CD4-positive, alpha-beta T cell (primary cell): ENCODE data around the gene TAC4. TPM values are rescaled to one million over a fixed set of nuclear protein-coding genes. Genes with fewer than 3 reads are reported as not detected.

Experiments used
- ATAC-seq: fragments of 200-7000 bp; cut with Tn5 transposase; one replicate; pipeline ENCODE4 v1.10.0; 2022; ENCODE audit warnings: mild to moderate bottlenecking; ENCODE audit not compliant: poor library complexity
- CTCF ChIA-PET: fragments of 350-600 bp; sonication (Branson Sonifier 250); formaldehyde crosslinking; loops from one replicate; lab custom pipeline; 2021; ENCODE audit warnings: antibody characterized with exemption, inconsistent platforms; lab: Charles Lee
- POLR2A ChIA-PET: fragments of 350-600 bp; sonication (Branson Sonifier 250); formaldehyde crosslinking; loops from one replicate; lab custom pipeline; 2021; ENCODE audit warnings: antibody characterized with exemption, inconsistent platforms; lab: Charles Lee
- DNase-seq, 14 experiments: peaks; one replicate each; pipeline ENCODE4 v3.0.0-alpha.2; 2013 to 2020; ENCODE audit warnings: mixed read lengths in 2 of 14
- H3K27ac ChIP-seq, 2 donors: one replicate each; pipeline versions ENCODE4 v1.5.1 to v1.7.0; 2013; ENCODE audit warnings: low read length in 2 of 2, low read depth in 1 of 2, mild to moderate bottlenecking in 1 of 2
- H3K27me3 ChIP-seq, 2 experiments: 1 replicate in 1 of 2; 2 replicates in 1 of 2; pipeline versions ENCODE4 v1.6.1 to v1.7.0; 2013; ENCODE audit warnings: low read length in 2 of 2, control low read depth in 1 of 2, mild to moderate bottlenecking in 1 of 2, moderate library complexity in 1 of 2; ENCODE audit not compliant: insufficient read depth in 2 of 2, control insufficient read depth in 1 of 2
- H3K36me3 ChIP-seq: one replicate; pipeline ENCODE4 v1.6.1; 2013; ENCODE audit warnings: low read length, control low read depth; ENCODE audit not compliant: insufficient read depth
- H3K4me1 ChIP-seq: one replicate; pipeline ENCODE4 v1.6.1; 2013; ENCODE audit warnings: low read length, control low read depth; ENCODE audit not compliant: insufficient read depth
- H3K4me3 ChIP-seq: one replicate; pipeline ENCODE4 v1.5.1; 2013; ENCODE audit warnings: mild to moderate bottlenecking, low read length, moderate library complexity
- H3K9me3 ChIP-seq, 2 experiments: 1 replicate in 1 of 2; 2 replicates in 1 of 2; pipeline versions ENCODE4 v1.6.1 to v1.7.0; 2013; ENCODE audit warnings: low read length in 2 of 2, mild to moderate bottlenecking in 2 of 2, control low read depth in 1 of 2, moderate library complexity in 1 of 2; ENCODE audit not compliant: control insufficient read depth in 1 of 2, insufficient read depth in 1 of 2
- H3K27ac Mint-ChIP-seq: one replicate; pipeline ENCODE4 v1.8.0; 2020; ENCODE audit warnings: mixed read lengths
- H3K27me3 Mint-ChIP-seq: one replicate; pipeline ENCODE4 v1.8.0; 2021; ENCODE audit warnings: mixed read lengths
- H3K36me3 Mint-ChIP-seq: one replicate; pipeline ENCODE4 v1.8.0; 2021; ENCODE audit warnings: low read depth, mixed read lengths
- H3K4me1 Mint-ChIP-seq: one replicate; pipeline ENCODE4 v1.8.0; 2021; ENCODE audit warnings: low read depth, mixed read lengths
- H3K4me3 Mint-ChIP-seq: one replicate; pipeline ENCODE4 v1.8.0; 2020; ENCODE audit warnings: mild to moderate bottlenecking, mixed read lengths
- H3K9me3 Mint-ChIP-seq: one replicate; pipeline ENCODE4 v1.8.0; 2020; ENCODE audit warnings: mixed read lengths
- intact Hi-C, 2 experiments: fragments of 100-400 bp; cut with DNase I in 1 of 2; cut with micrococcal nuclease in 1 of 2; formaldehyde crosslinking; loops; one replicate each; pipeline versions ENCODE4 v1.15.1 to v1.9.0; 2023 to 2025; cut with DNase I, micrococcal nuclease
- polyA plus RNA-seq, 2 donors: library from polyadenylated mRNA; unstranded; fragments of 120-200 nt; gene quantifications; one replicate each; pipeline ENCODE4 v1.2.1, GENCODE V29; 2013
- total RNA-seq, 174 experiments: library from RNA in 2 of 174; stranded (reverse) in 2 of 174; gene quantifications; one replicate each; pipeline ENCODE4 v1.2.3 and lab custom pipeline; 2021 to 2026
- TF ChIP-seq, protein P1 (sequence below): fragments of 200-600 bp; IDR thresholded peaks from one replicate; pipeline ENCODE4 v1.8.0; 2022; ENCODE audit warnings: antibody characterized with exemption, mild to moderate bottlenecking

Gene TAC4, protein sequence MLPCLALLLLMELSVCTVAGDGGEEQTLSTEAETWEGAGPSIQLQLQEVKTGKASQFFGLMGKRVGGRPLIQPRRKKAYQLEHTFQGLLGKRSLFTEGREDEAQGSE
- not detected for total RNA-seq
- polyA plus RNA-seq (2013, experiment 1 of 2), result 0.28 TPM
- 0.87 TPM for polyA plus RNA-seq (2013, experiment 2 of 2)
- total RNA-seq (lab: John Stamatoyannopoulos, UW), result 0 to 0.16 (median 0) reads per million in 172 experiments

DNA sequence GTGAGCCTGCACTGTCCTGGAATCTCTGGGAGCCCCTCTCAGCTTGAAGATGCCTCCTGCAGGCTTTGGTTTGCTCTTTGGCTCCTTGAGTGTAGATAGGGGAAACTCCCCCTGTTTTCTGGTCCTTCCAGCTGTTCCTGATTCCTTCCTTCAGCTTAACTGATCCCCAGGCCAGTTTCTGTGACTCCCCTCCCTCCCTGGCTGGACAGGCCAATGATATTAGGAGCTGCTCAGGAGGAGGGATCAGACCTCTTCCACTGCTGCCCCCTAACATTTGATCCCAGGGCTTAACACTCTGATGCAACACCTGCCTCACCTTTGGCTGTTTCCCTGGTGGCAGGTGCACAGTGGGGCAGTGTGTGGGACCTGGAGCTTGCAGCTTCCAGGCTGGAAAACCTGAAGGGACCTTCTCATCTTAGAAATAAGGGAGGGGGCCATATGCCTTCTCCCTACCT lies at the start of gene TAC4:
Gene TAC4, minus strand, starts transcription at position 51 of the 455 bp plus-strand sequence. CDS start 52 bp downstream, outside the sequence.
- peaks cover 21% of the 10 kb centered on the region for H3K36me3 Mint-ChIP-seq
- CTCF ChIA-PET, result no interaction called here
- Histone ChIP-seq H3K27me3 (no peaks in the 10 kb centered on the region), H3K4me1 (peaks cover 30% of the 10 kb centered on the region), H3K9me3 (no peaks in the 10 kb centered on the region), H3K36me3 (peaks cover 4% of the 10 kb centered on the region), H3K27ac (no peak within 1 kb of the TSS), H3K4me3 (no peak within 1 kb of the TSS)
- peak within 1 kb of the TSS; percentile 0 for H3K27ac Mint-ChIP-seq
- POLR2A ChIA-PET, result no interaction called here
- ATAC-seq (no peak), DNase-seq (no peak)
- no peaks in the 10 kb centered on the region for H3K9me3 Mint-ChIP-seq
- peak within 1 kb of the TSS; percentile 26 for H3K4me3 Mint-ChIP-seq
- no peaks in the 10 kb centered on the region for H3K27me3 Mint-ChIP-seq
- H3K4me1 Mint-ChIP-seq, result peaks cover 32% of the 10 kb centered on the region
- intact Hi-C loops, result no loop called here
- TF ChIP-seq, protein P1, sequence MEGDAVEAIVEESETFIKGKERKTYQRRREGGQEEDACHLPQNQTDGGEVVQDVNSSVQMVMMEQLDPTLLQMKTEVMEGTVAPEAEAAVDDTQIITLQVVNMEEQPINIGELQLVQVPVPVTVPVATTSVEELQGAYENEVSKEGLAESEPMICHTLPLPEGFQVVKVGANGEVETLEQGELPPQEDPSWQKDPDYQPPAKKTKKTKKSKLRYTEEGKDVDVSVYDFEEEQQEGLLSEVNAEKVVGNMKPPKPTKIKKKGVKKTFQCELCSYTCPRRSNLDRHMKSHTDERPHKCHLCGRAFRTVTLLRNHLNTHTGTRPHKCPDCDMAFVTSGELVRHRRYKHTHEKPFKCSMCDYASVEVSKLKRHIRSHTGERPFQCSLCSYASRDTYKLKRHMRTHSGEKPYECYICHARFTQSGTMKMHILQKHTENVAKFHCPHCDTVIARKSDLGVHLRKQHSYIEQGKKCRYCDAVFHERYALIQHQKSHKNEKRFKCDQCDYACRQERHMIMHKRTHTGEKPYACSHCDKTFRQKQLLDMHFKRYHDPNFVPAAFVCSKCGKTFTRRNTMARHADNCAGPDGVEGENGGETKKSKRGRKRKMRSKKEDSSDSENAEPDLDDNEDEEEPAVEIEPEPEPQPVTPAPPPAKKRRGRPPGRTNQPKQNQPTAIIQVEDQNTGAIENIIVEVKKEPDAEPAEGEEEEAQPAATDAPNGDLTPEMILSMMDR, result no peak

DNA sequence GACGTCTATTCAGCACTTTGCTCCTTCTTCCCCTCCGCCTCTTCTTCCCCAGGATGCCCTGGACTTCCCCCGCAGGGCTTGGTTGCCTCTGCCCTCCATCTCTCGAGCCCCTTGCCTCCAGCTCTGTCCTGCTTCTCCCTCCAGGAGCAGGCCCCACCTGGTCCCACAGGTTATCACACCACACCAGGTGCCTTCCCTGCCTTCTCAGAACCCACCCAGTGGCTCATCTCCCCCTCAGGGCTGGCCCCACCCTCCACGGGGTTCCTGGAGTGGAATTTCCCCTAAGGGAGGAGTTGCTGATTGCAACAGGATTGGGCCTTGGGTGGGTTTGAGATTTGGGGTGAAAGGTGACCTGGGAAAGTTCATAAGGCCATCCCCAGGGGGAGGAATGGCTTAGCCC lies 49.0 kb upstream of the TAC4 start:
- no peaks in the 10 kb centered on the region for H3K4me1 Mint-ChIP-seq
- ChIA-PET CTCF (no interaction called here), POLR2A (no interaction called here)
- H3K27me3 ChIP-seq, result peaks cover 32 to 76% of the 10 kb centered on the region in 2 experiments
- H3K4me3 ChIP-seq, result no peak overlapping the region
- no peaks in the 10 kb centered on the region for H3K9me3 Mint-ChIP-seq
- no peak overlapping the region for H3K4me3 Mint-ChIP-seq
- H3K27ac ChIP-seq, result no peak overlapping the region
- peaks cover 90% of the 10 kb centered on the region for H3K27me3 Mint-ChIP-seq
- H3K4me1 ChIP-seq, result no peaks in the 10 kb centered on the region
- intact Hi-C loops, result no loop called here
- ATAC-seq (no peak), DNase-seq (no peak)
- no peaks in the 10 kb centered on the region for H3K36me3 Mint-ChIP-seq
- H3K36me3 ChIP-seq, result no peaks in the 10 kb centered on the region
- no peak overlapping the region for H3K27ac Mint-ChIP-seq
- TF ChIP-seq, protein P1, result no peak
- no peaks in the 10 kb centered on the region for H3K9me3 ChIP-seq

DNA sequence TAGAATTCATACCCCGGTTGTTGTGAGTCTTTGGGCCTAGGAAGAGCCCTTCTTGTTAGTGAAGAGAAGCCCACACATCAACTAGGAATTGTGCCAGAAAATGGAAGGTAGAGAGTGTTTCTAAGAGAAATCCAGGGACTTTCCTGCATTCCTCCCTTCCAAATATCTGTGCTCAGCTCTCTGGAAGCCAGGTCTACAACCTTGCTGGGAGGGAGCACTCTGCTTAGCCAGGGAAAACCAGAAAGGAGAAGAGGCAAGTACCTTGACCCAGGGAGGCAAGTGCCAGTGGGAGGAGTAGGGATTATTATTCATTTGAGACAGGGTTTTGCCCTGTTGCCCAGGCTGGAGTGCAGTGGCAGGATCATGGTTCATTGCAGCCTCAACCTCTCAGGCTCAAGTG lies 48.4 kb upstream of the TAC4 start:
- Histone ChIP-seq H3K27me3 (peaks cover 32 to 77% of the 10 kb centered on the region in 2 experiments), H3K36me3 (no peaks in the 10 kb centered on the region), H3K9me3 (peaks cover 0 to 1% of the 10 kb centered on the region in 2 experiments), H3K27ac (no peak overlapping the region), H3K4me3 (no peak overlapping the region), H3K4me1 (no peaks in the 10 kb centered on the region)
- H3K9me3 Mint-ChIP-seq, result no peaks in the 10 kb centered on the region
- TF ChIP-seq, protein P1, result no peak
- intact Hi-C loops, result no loop called here
- H3K36me3 Mint-ChIP-seq, result no peaks in the 10 kb centered on the region
- H3K4me1 Mint-ChIP-seq, result no peaks in the 10 kb centered on the region
- peaks cover 91% of the 10 kb centered on the region for H3K27me3 Mint-ChIP-seq
- H3K27ac Mint-ChIP-seq, result no peak overlapping the region
- POLR2A ChIA-PET, result no interaction called here
- H3K4me3 Mint-ChIP-seq, result no peak overlapping the region
- no peak for DNase-seq
- ATAC-seq, result no peak
- CTCF ChIA-PET, result no interaction called here
